Thymus (tissue), 11 donors: ENCODE measurements around the gene IL11RA. TPM values are rescaled to one million over a fixed set of nuclear protein-coding genes. Genes with fewer than 3 reads are reported as not detected.

Experiments
- DNase-seq, 9 donors: peaks; one replicate each; pipeline ENCODE4 v3.0.0-alpha.2; 2013; ENCODE audit warnings: low spot score in 9 of 9, low read depth in 6 of 9, missing footprints in 1 of 9
- H3K27ac ChIP-seq, 2 donors: one replicate each; pipeline ENCODE4 v1.5.1; 2013; ENCODE audit warnings: control low read depth in 1 of 2, low read depth in 1 of 2, low read length in 1 of 2, mild to moderate bottlenecking in 1 of 2, moderate library complexity in 1 of 2
- H3K27me3 ChIP-seq, 2 donors: one replicate each; pipeline ENCODE4 v1.5.1; 2013; ENCODE audit warnings: low read length in 1 of 2; ENCODE audit not compliant: control insufficient read depth in 2 of 2, insufficient read depth in 1 of 2
- H3K36me3 ChIP-seq, 2 donors: one replicate each; pipeline ENCODE4 v1.5.1; 2013; ENCODE audit warnings: low read length in 1 of 2, mild to moderate bottlenecking in 1 of 2, moderate library complexity in 1 of 2; ENCODE audit not compliant: control insufficient read depth in 2 of 2, insufficient read depth in 2 of 2
- H3K4me1 ChIP-seq, 2 donors: one replicate each; pipeline ENCODE4 v1.5.1; 2013; ENCODE audit warnings: low read length in 2 of 2; ENCODE audit not compliant: control insufficient read depth in 2 of 2, insufficient read depth in 2 of 2
- H3K4me3 ChIP-seq, 2 donors: one replicate each; pipeline ENCODE4 v1.5.1; 2013; ENCODE audit warnings: low read length in 2 of 2, control low read depth in 1 of 2, mild to moderate bottlenecking in 1 of 2
- H3K9me3 ChIP-seq, 2 donors: one replicate each; pipeline ENCODE4 v1.5.1; 2013; ENCODE audit warnings: low read length in 1 of 2, mild to moderate bottlenecking in 1 of 2; ENCODE audit not compliant: control insufficient read depth in 2 of 2, insufficient read depth in 1 of 2
- WGBS: extraction: QIAGEN DNeasy Blood & Tissue Kit; methylation state at CpG from one replicate; pipeline ENCODE4 v1.1.7; 2013; 5-methylcytosine and 5-hydroxymethylcytosine counted together
- polyA plus RNA-seq: library from polyadenylated mRNA; stranded (reverse); fragments of 200-250 nt; gene quantifications from one replicate; pipeline ENCODE4 v1.2.3, GENCODE V29; 2013
- total RNA-seq: library from RNA; stranded (reverse); fragments of 120-200 nt; gene quantifications from one replicate; pipeline ENCODE4 v1.2.4, GENCODE V29; 2013
- donor health status: healthy.

IL11RA gene
- total and polyA plus RNA-seq, 2 donors = 12.6 to 52.8 TPM

DNA sequence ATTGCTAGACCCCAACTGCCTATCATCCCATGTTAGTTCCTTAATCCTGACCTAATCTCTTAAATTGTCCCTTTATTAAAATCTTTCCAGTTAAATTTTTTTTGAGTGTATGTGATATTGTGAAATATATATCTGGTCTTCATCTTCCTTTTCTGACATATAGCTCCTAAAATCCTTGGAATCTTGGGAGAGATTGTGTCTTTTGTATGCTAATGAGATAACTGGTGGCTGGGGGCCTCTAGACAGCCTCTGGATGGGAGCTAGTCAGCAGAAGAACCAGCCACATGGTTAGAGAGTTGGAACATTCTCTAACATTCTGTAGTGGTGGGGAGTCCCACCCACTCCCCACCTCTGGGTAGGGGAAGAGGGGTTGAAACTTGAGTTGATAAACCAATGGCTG lies 42.8 kb downstream of the IL11RA start:
- H3K9me3 ChIP-seq = no peaks in the 10 kb centered on the region
- H3K4me3 ChIP-seq = no peak overlapping the region
- peaks cover 0 to 4% of the 10 kb centered on the region in 2 donors for H3K4me1 ChIP-seq
- H3K27ac ChIP-seq = no peak overlapping the region
- H3K36me3 ChIP-seq = no peaks in the 10 kb centered on the region
- H3K27me3 ChIP-seq = peaks cover under 1 to 9% of the 10 kb centered on the region in 2 donors
- no peak for DNase-seq

- peak overlapping the region; percentile 10 to 45 for H3K4me3 ChIP-seq
- WGBS = 12% methylated on average over 52 of the region's 52 CpGs
- H3K9me3 ChIP-seq = no peaks in the 10 kb centered on the region
- peak overlapping the region in 1 of 2 donors; percentile 48 for H3K27ac ChIP-seq
- peak in 6 of 9 donors; percentile 32 to 77 (median 56) for DNase-seq
- H3K4me1 ChIP-seq = peaks cover 0 to 11% of the 10 kb centered on the region in 2 donors
- no peaks in the 10 kb centered on the region for H3K36me3 ChIP-seq
- peaks cover 9 to 37% of the 10 kb centered on the region in 2 donors for H3K27me3 ChIP-seq
These were observed 49.2 kb downstream of the IL11RA start for GRCh38 chr9:34701023-34701768.

DNA sequence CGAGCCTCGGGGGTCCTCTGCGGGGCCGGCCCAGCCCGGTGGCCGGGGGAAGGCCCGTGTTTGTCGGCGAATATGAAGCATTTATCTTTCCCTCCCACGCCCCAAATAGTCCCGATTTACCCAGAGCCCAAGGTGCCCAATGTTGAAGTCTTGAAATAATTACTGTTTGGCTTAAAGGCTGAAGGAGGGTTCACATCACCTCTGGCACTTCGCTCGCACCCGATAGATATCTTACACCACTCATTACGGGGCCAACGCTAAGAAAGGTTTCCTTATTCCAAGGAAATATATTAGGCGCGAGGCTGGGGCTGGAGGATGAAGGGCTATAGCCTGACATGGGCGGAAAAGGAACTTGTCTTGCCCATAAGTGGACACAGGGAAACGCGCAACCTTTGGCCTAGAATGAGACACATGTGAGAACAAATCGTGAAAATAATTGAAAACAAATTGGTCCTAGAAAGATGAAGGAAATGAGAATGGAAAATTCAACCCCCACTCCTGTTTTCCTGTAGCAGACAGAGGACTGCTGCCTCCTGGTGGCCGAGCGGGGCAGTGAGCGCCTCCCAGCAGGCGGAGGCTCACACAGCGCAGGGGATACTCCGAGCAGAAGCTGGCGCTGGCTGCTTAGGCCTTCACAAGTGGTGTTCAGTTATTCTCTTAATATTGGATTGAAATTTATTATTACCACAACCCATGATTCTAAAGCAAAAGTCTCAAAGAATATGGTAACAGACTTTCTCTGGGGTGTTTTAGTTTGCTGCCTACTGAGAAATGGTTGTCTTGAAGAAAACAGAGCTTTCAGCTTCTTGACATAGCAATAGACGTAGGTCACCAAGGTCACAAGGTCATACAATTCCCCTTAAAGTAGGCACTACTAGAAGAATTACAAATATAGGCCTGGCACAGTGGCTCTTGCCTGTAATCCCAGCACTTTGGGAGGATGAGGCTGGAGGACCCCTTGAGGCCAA lies 50.1 kb downstream of the IL11RA start:
- Histone ChIP-seq H3K27ac (peak overlapping the region; percentile 12 to 48), H3K9me3 (no peaks in the 10 kb centered on the region), H3K4me3 (peak overlapping the region; percentile 10 to 45), H3K4me1 (peaks cover 0 to 12% of the 10 kb centered on the region in 2 donors), H3K27me3 (peaks cover 9 to 39% of the 10 kb centered on the region in 2 donors), H3K36me3 (no peaks in the 10 kb centered on the region)
- 6% methylated on average over 30 of the region's 30 CpGs for WGBS
- DNase-seq = peak in 8 of 9 donors; percentile 33 to 77 (median 54)

DNA sequence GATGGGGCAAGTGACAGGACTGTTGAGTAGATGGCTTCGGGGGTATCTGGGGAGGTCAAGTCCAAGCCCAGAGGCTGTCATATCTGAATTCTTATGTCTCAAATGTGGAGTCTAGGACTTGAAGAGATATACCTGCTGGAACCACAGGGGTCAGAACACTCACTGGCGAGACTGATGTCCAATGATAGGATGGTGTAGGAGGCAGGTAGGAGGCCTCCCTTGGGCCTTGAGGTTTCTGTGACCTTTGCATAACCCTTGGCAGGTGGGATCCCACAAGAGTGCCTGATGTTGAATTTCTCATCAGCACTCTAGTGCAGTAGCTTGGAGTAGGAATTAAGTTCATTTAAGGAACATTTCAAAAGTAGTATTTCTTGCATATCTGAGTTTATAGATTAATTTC lies 55.1 kb downstream of the IL11RA start:
- Histone ChIP-seq H3K27me3 (peaks cover 2 to 7% of the 10 kb centered on the region in 2 donors), H3K9me3 (no peaks in the 10 kb centered on the region), H3K4me1 (peaks cover 0 to 7% of the 10 kb centered on the region in 2 donors), H3K4me3 (no peak overlapping the region), H3K36me3 (no peaks in the 10 kb centered on the region), H3K27ac (no peak overlapping the region)
- no peak for DNase-seq
- WGBS = 89% methylated on average over 2 of the region's 2 CpGs

DNA sequence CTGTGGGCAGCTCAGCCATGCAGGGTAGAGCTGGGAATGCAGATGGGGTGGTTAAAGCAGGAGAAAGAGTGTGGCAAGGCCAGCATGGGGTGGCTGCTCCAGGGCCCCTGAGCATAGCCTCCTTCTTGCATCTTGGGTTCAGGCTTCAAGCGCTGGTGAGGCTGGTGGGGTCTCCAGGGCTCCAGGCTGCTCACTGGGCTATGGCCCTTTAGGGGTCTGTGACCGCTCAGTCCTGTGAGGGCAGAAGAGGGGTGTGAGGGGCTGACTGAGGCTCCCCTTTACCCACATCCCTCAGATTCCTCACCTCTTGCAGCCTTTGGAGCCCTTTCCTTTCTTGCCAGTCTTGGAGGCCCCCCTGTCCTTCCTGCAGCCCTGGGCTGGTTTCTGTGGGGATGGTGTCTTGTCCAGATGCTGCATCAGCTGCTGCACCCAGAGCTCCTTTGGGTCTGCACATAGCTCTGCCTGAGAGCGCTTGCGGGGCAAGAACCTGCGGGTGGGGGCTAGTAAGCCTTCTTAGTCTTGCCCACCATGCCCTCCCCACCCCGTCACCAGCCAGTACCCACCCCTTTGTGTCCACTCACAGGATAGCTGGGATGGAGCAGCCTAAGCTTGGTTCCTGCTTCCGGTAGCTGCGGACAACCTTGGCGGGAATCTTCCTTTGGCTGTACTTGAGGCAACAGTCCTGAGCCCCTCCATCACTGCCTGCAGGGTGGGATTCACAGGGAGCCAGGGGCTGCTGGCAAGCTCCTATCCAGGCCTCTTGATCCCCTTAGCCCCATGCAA lies 57.4 kb downstream of the IL11RA start:
- no peak for DNase-seq

GRCh38 chr9:34710023-34710422 lies 58.0 kb downstream of the IL11RA start, which contains the start of gene CCL21:
CCL21 (minus strand) TSS chr9:34710136; CDS start chr9:34710066, 70 bp downstream.
- Histone ChIP-seq H3K27ac (no peak within 1 kb of the TSS), H3K4me3 (no peak within 1 kb of the TSS), H3K36me3 (no peaks in the 10 kb centered on the region), H3K9me3 (no peaks in the 10 kb centered on the region), H3K27me3 (peaks cover 2 to 6% of the 10 kb centered on the region in 2 donors), H3K4me1 (peaks cover 0 to 14% of the 10 kb centered on the region in 2 donors)
- no peak for DNase-seq
- WGBS = 89% methylated on average over 2 of the region's 2 CpGs

More for the DNA sequence above, 57.4 kb downstream of the IL11RA start:
- Histone ChIP-seq H3K36me3 (no peaks in the 10 kb centered on the region), H3K4me1 (peaks cover 0 to 10% of the 10 kb centered on the region in 2 donors), H3K27ac (no peak overlapping the region), H3K4me3 (no peak overlapping the region), H3K27me3 (peaks cover 2 to 5% of the 10 kb centered on the region in 2 donors), H3K9me3 (no peaks in the 10 kb centered on the region)
- WGBS = 98% methylated on average over 9 of the region's 9 CpGs

Other genes with a start within 250 kb of the IL11RA start
- 3.1 TPM for gene FAM219A, start 193.6 kb upstream of the IL11RA start, total RNA-seq
- 9.7 TPM for gene FAM219A, start 193.6 kb upstream of the IL11RA start, polyA plus RNA-seq
- gene DNAI1, start 193.4 kb upstream of the IL11RA start, total RNA-seq = 0.38 TPM
- 0.75 TPM for gene DNAI1, start 193.4 kb upstream of the IL11RA start, polyA plus RNA-seq
- gene ENHO, start 129.2 kb upstream of the IL11RA start, total RNA-seq = 0.47 TPM
- 3.7 TPM for gene ENHO, start 129.2 kb upstream of the IL11RA start, polyA plus RNA-seq
- gene CNTFR, start 62.5 kb upstream of the IL11RA start, total RNA-seq = 3.9 TPM
- 2.2 TPM for gene CNTFR, start 62.5 kb upstream of the IL11RA start, polyA plus RNA-seq
- gene RPP25L, start 40.1 kb upstream of the IL11RA start, total RNA-seq = 38.4 TPM
- gene RPP25L, start 40.1 kb upstream of the IL11RA start, polyA plus RNA-seq = 40.8 TPM
- gene DCTN3, start 31.7 kb upstream of the IL11RA start, total RNA-seq = 87.8 TPM
- gene DCTN3, start 31.7 kb upstream of the IL11RA start, polyA plus RNA-seq = 97.1 TPM
- gene ARID3C, start 23.1 kb upstream of the IL11RA start, total RNA-seq = 0.09 TPM
- 0.07 TPM for gene ARID3C, start 23.1 kb upstream of the IL11RA start, polyA plus RNA-seq
- 21.0 TPM for gene SIGMAR1, start 14.4 kb upstream of the IL11RA start, total RNA-seq
- 24.6 TPM for gene SIGMAR1, start 14.4 kb upstream of the IL11RA start, polyA plus RNA-seq
- 34.5 TPM for gene GALT, start 5.5 kb upstream of the IL11RA start, total RNA-seq
- gene GALT, start 5.5 kb upstream of the IL11RA start, polyA plus RNA-seq = 61.8 TPM
- 4.4 TPM for gene CCL27, start 10.5 kb downstream of the IL11RA start, total RNA-seq
- gene CCL27, start 10.5 kb downstream of the IL11RA start, polyA plus RNA-seq = 48.4 TPM
- 905 TPM for gene CCL19, start 39.1 kb downstream of the IL11RA start, total RNA-seq
- 588 TPM for gene CCL19, start 39.1 kb downstream of the IL11RA start, polyA plus RNA-seq
- 43.7 TPM for gene CCL21, start 58.0 kb downstream of the IL11RA start, total RNA-seq
- 16.6 TPM for gene CCL21, start 58.0 kb downstream of the IL11RA start, polyA plus RNA-seq